GM12878 (cell line): ENCODE data around the gene LPIN1. TPM values are rescaled to one million over a fixed set of nuclear protein-coding genes. Genes with fewer than 3 reads are reported as not detected.
A peak's percentile ranks its signal among the peaks of the same experiment; 100 is the strongest.

Experiments
- ATF7 ChIP-seq: fragments of 450-650 bp; IDR thresholded peaks from 2 replicates; pipeline ENCODE4 v1.6.1; 2016; ENCODE audit warnings: low read depth, mild to moderate bottlenecking
- BHLHE40 ChIP-seq, 2 experiments: fragments of 450-650 bp in 1 of 2; IDR thresholded peaks; 2 replicates each; pipeline ENCODE4 v1.6.1; 2011 to 2017; ENCODE audit warnings: low read depth in 2 of 2, borderline replicate concordance in 1 of 2, improper control_type of control experiment in 1 of 2, low read length in 1 of 2, mild to moderate bottlenecking in 1 of 2
- BRCA1 ChIP-seq: IDR thresholded peaks from 2 replicates; pipeline ENCODE4 v1.6.1; 2011; ENCODE audit warnings: low read depth, low read length, improper control_type of control experiment
- E2F4 ChIP-seq: IDR thresholded peaks from 2 replicates; pipeline ENCODE4 v1.6.1; 2012; ENCODE audit warnings: low read depth, low read length, improper control_type of control experiment
- EP300 ChIP-seq, 2 experiments: fragments of 150-350 bp in 1 of 2; IDR thresholded peaks; 2 replicates each; pipeline ENCODE4 v1.6.1; 2011 to 2012; ENCODE audit warnings: low read depth in 2 of 2, low read length in 2 of 2, borderline replicate concordance in 1 of 2, improper control_type of control experiment in 1 of 2, inconsistent platforms in 1 of 2; ENCODE audit not compliant: control insufficient read depth in 1 of 2
- IRF4 ChIP-seq: IDR thresholded peaks from 2 replicates; pipeline ENCODE4 v1.6.1; 2011; ENCODE audit warnings: low read depth, low read length
- IRF5 ChIP-seq: fragments of 450-650 bp; IDR thresholded peaks from 2 replicates; pipeline ENCODE4 v1.6.1; 2017; ENCODE audit warnings: borderline replicate concordance
- MEF2B ChIP-seq: fragments of 450-650 bp; IDR thresholded peaks from 2 replicates; pipeline ENCODE4 v1.6.1; 2018; ENCODE audit warnings: mild to moderate bottlenecking, moderate library complexity; ENCODE audit not compliant: partially characterized antibody, poor library complexity, severe bottlenecking
- NFXL1 ChIP-seq: fragments of 450-650 bp; IDR thresholded peaks from 2 replicates; pipeline ENCODE4 v1.6.1; 2017; ENCODE audit warnings: antibody characterized with exemption, mild to moderate bottlenecking, borderline replicate concordance
- NRF1 ChIP-seq: conservative IDR thresholded peaks from 2 replicates; pipeline ENCODE4 v1.6.1; 2011; ENCODE audit warnings: mild to moderate bottlenecking, low read depth, low read length, improper control_type of control experiment
- PAX5 ChIP-seq: IDR thresholded peaks from 2 replicates; pipeline ENCODE4 v1.6.1; 2011; ENCODE audit warnings: low read depth, low read length, borderline replicate concordance
- PAX8 ChIP-seq: fragments of 450-650 bp; IDR thresholded peaks from 2 replicates; pipeline ENCODE4 v1.6.1; 2017; ENCODE audit warnings: mild to moderate bottlenecking, moderate library complexity
- RAD51 ChIP-seq: fragments of 450-650 bp; IDR thresholded peaks from 2 replicates; pipeline ENCODE4 v1.6.1; 2016; ENCODE audit warnings: moderate library complexity, mild to moderate bottlenecking, inconsistent platforms
- RELA ChIP-seq: fragments of 450-650 bp; IDR thresholded peaks from 2 replicates; pipeline ENCODE4 v1.8.0; 2014; ENCODE audit warnings: borderline replicate concordance; ENCODE audit not compliant: partially characterized antibody
- SMC3 ChIP-seq: IDR thresholded peaks from 2 replicates; pipeline ENCODE4 v1.6.1; 2011; ENCODE audit warnings: low read length, improper control_type of control experiment, borderline replicate concordance
- SUPT20H ChIP-seq: IDR thresholded peaks from 2 replicates; pipeline ENCODE4 v1.6.1; 2011; ENCODE audit warnings: low read depth, mild to moderate bottlenecking, low read length, moderate library complexity, borderline replicate concordance; ENCODE audit not compliant: control insufficient read depth
- TAF1 ChIP-seq: IDR thresholded peaks from 2 replicates; pipeline ENCODE4 v1.6.1; 2011; ENCODE audit warnings: mild to moderate bottlenecking, low read depth, low read length, borderline replicate concordance
- WRNIP1 ChIP-seq: IDR thresholded peaks from 2 replicates; pipeline ENCODE4 v1.6.1; 2011; ENCODE audit warnings: low read depth, low read length, improper control_type of control experiment, borderline replicate concordance
- YY1 ChIP-seq: IDR thresholded peaks from 2 replicates; pipeline ENCODE4 v1.6.1; 2011; ENCODE audit warnings: low read depth, mild to moderate bottlenecking, low read length
- ZNF274 ChIP-seq: IDR thresholded peaks from one replicate; pipeline ENCODE4 v1.8.0; 2011; ENCODE audit not compliant: insufficient read length, insufficient read depth
- polyA plus RNA-seq, 11 experiments: library from polyadenylated mRNA; depleted of rRNA in 4 of 11; unstranded in 6 of 11; stranded (reverse) in 5 of 11; fragments of >200 nt; fragmentation: Nextera tagmentation in 4 of 11; fragmentation: Illumina TruSeq in 1 of 11; extraction: Ambion mirVana in 4 of 11; extraction: Trizol in 1 of 11; gene quantifications; 1 replicate in 1 of 11; 2 replicates in 10 of 11; pipeline versions ENCODE4 v1.2.1 to v1.2.3, GENCODE V29; 2011 to 2016; ENCODE audit warnings: inconsistent platforms in 2 of 11, missing spikeins in 2 of 11, low read depth in 1 of 11
- total RNA-seq, 4 experiments: library from RNA; depleted of rRNA in 3 of 4; stranded (reverse); fragments of >200 nt in 3 of 4; fragmentation: Illumina TruSeq in 1 of 4; extraction: Trizol in 1 of 4; gene quantifications; 2 replicates each; pipeline versions ENCODE4 v1.2.1 to v1.2.3, GENCODE V29; 2013 to 2021
- TF ChIP-seq, protein P1 (sequence below): fragments of 450-650 bp; formaldehyde crosslinking; IDR thresholded peaks from 2 replicates; pipeline ENCODE4 v1.4.0; 2022; ENCODE audit warnings: mild to moderate bottlenecking, moderate library complexity
- TF ChIP-seq, protein P2 (sequence below): fragments of 450-650 bp; IDR thresholded peaks from 2 replicates; pipeline ENCODE4 v1.6.1; 2017; ENCODE audit warnings: mild to moderate bottlenecking, low read depth, inconsistent platforms; ENCODE audit not compliant: poor library complexity, severe bottlenecking

The LPIN1 gene
- total and polyA plus RNA-seq, 10 of the 15 experiments (the other 5 are each of a cell fraction or from before 2014, with no cell fraction given) = 18.8 to 82.5 (median 50.3) TPM

DNA sequence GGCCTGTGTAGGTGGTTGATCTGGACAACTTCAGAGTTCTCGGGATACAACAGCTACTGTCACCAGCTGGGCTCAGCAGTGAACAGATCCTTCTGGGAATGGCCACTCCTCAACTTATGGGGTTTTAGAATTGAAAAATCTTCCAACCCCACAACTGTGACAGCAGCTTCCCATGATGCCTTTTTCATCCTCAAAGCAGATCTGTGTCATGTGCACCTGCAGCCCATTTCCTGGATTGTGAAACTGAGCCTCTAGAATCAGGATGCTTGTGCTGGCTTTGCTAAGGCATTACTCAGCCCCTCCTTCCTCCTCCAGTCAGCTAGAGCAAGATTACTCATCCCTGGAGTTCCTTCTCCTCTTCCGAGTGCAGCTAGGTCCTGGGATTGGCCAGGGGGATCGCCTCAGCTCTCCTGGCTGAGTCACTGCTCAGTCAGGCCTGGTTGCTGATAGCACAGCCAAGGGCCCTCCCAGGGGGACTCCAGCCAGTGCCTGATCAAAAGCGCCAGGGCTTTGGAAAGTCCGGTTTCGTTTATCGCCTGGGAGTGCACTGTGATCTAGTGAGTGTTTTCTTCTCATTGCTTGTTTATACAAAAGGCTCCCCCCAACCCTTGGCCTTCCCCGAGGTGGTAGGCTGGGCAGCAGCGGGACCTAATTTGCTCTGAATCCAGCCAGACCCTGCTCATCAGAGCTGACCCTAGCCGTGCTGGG, 2.4 kb upstream of the LPIN1 start (continued):
- no peak for TF ChIP-seq NFXL1
- peak; percentile 48 to 64; a peak in 3 of 4 replicates for TF ChIP-seq BHLHE40 (IDR thresholded peaks at IDR 0.05; ENCODE audit: borderline replicate concordance in 1 of 2, low read depth in 2 of 2, low read length in 1 of 2)
- no peak for TF ChIP-seq IRF5
- TF ChIP-seq WRNIP1 = 0 out of 2 replicates have a peak, but pooled peaks have one; percentile 93
- TF ChIP-seq NRF1 = no peak
- TF ChIP-seq, protein P1, sequence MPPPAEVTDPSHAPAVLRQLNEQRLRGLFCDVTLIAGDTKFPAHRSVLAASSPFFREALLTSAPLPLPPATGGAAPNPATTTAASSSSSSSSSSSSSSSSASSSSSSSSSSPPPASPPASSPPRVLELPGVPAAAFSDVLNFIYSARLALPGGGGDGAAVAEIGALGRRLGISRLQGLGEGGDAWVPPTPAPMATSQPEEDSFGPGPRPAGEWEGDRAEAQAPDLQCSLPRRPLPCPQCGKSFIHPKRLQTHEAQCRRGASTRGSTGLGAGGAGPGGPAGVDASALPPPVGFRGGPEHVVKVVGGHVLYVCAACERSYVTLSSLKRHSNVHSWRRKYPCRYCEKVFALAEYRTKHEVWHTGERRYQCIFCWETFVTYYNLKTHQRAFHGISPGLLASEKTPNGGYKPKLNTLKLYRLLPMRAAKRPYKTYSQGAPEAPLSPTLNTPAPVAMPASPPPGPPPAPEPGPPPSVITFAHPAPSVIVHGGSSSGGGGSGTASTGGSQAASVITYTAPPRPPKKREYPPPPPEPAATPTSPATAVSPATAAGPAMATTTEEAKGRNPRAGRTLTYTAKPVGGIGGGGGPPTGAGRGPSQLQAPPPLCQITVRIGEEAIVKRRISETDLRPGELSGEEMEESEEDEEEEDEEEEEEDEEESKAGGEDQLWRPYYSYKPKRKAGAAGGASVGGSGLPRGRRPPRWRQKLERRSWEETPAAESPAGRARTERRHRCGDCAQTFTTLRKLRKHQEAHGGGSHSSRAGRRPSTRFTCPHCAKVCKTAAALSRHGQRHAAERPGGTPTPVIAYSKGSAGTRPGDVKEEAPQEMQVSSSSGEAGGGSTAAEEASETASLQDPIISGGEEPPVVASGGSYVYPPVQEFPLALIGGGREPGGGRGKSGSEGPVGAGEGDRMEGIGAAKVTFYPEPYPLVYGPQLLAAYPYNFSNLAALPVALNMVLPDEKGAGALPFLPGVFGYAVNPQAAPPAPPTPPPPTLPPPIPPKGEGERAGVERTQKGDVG (CRISPR knock-in tag) = no peak
- TF ChIP-seq YY1 = peak; percentile 25; the same call in 1 of the 2 replicates
- TF ChIP-seq SMC3 = no peak
- TF ChIP-seq PAX8 = no peak
- no peak for TF ChIP-seq BRCA1
- no peak; a peak in 2 of 4 replicates for TF ChIP-seq EP300 (IDR thresholded peaks at IDR 0.05; ENCODE audit: borderline replicate concordance in 1 of 2, control insufficient read depth in 1 of 2, low read depth in 2 of 2, low read length in 2 of 2)
- TF ChIP-seq, protein P2, sequence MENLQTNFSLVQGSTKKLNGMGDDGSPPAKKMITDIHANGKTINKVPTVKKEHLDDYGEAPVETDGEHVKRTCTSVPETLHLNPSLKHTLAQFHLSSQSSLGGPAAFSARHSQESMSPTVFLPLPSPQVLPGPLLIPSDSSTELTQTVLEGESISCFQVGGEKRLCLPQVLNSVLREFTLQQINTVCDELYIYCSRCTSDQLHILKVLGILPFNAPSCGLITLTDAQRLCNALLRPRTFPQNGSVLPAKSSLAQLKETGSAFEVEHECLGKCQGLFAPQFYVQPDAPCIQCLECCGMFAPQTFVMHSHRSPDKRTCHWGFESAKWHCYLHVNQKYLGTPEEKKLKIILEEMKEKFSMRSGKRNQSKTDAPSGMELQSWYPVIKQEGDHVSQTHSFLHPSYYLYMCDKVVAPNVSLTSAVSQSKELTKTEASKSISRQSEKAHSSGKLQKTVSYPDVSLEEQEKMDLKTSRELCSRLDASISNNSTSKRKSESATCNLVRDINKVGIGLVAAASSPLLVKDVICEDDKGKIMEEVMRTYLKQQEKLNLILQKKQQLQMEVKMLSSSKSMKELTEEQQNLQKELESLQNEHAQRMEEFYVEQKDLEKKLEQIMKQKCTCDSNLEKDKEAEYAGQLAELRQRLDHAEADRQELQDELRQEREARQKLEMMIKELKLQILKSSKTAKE = peak; percentile 62
- peak; percentile 77; the same call in 1 of the 2 replicates for TF ChIP-seq PAX5
- TF ChIP-seq TAF1 = 0 out of 2 replicates have a peak, but pooled peaks have one; percentile 23
- TF ChIP-seq MEF2B = peak; percentile 46
- no peak for TF ChIP-seq ZNF274
- peak; percentile 87 for TF ChIP-seq RELA
- peak; percentile 78 for TF ChIP-seq ATF7
- no peak for TF ChIP-seq SUPT20H
- TF ChIP-seq E2F4 = no peak
- TF ChIP-seq IRF4 = peak; percentile 94
- TF ChIP-seq RAD51 = peak; percentile 45
